GM12874 (cell line): ENCODE results near the gene MTHFD2L.

Source experiments
- CTCF ChIP-seq: IDR thresholded peaks from 2 replicates; pipeline ENCODE4 v1.5.1; 2011; ENCODE audit warnings: low read depth, mild to moderate bottlenecking, control low read depth, low read length, moderate library complexity; ENCODE audit not compliant: insufficient read depth

MTHFD2L gene

GRCh38 chr4:74148205-74148604 is 9.7 kb upstream of the MTHFD2L start:
- no peak for TF ChIP-seq CTCF

- no peak for TF ChIP-seq CTCF
These were observed 5.1 kb upstream of the MTHFD2L start for GRCh38 chr4:74152836-74153235.

DNA sequence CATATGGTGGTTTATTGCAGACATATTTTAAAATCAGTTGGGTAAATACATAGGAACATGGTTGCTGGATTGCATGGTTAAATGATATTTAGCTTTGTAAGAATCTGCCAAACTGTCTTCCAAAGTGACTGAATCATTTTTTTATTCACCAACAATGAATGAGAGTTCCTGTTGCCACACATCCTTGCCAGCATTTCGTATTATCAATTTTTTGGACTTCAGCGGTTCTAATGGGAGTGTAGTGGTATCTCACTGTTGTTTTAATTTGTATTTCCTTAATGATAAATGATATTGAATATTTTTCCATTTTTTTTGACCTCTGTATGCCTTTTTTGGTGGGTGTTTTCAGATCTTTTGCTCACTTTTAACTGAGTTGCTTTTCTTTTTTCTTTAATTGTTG is 1.4 kb upstream of the MTHFD2L start:
- no peak for TF ChIP-seq CTCF

DNA sequence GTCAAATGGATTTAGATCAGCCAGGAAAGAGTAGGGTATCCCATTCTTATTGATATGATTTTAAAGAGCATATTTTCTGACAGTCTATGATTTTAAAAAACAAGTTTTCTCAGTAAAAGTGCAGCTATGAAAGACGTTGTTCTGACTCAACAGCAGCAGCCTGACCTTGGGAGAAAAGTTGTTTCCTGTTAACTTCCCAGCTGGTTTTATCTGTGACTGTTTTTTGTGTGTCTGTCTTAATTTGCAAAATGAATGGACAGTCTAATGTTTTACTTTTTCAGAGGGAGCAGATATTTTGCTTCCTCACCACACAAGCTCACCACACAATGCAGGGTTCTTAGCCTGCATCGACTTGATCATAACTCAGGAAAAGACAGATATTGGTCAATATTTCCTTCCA is 764 bp upstream of the MTHFD2L start:
- TF ChIP-seq CTCF: no peak

DNA sequence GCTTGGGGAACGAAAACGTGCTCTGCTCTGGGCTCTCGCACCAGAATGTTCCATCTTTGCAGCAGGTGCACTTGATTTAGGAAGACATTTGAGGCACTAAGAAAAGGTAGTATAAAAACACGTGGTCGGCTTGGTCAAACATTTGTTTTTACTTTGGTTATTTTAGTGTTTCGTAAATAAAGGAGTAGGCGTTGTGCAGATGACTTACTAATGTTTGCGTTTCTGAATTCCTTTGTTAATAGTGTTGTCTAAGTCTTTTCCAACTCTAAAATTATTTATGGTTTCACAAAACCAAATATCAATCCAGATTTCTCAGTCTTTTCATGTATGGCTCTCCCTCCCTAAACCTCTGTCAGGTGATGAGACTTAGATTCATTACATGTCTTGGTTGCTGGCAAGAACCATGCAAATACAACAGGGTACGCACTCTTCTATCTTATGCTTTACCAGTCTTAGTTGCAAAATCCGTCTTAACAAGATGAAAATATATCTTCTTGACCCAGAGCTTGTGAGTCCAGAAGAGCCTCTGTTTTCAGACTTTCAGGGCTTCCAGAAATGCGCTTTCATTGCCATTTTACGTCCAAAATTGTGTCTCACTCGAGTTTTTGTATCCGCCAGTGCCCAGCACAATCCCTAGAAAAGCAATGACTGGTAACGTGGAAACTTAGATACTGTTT is 686 bp downstream of the MTHFD2L start:
- no peak for TF ChIP-seq CTCF

DNA sequence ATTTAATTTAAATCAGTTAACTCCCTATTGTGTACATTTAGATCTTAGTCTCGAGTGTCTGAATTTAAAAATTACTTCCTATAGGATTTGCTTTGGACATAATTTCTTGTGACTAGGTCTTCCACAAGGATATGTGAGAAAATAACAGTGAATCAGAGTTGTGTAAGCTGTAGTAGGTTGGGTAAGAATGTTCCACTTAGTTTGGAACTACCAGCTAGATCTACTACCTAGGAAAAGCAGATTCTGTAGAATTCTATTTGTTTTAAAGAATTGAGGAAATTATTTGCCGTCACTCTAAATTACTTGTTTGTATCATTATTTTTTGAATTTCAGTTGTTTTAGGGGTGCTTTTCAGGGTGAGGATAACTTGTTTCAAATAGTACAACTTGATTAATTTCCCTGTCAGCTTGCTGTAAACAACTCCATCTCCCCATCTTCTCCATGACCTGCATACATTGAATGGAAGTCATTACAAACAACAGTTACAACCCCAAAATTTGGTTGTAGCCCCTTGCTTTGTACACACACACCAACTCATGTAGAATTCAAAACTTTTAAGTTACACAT is 1.3 kb downstream of the MTHFD2L start:
- TF ChIP-seq CTCF: no peak

DNA sequence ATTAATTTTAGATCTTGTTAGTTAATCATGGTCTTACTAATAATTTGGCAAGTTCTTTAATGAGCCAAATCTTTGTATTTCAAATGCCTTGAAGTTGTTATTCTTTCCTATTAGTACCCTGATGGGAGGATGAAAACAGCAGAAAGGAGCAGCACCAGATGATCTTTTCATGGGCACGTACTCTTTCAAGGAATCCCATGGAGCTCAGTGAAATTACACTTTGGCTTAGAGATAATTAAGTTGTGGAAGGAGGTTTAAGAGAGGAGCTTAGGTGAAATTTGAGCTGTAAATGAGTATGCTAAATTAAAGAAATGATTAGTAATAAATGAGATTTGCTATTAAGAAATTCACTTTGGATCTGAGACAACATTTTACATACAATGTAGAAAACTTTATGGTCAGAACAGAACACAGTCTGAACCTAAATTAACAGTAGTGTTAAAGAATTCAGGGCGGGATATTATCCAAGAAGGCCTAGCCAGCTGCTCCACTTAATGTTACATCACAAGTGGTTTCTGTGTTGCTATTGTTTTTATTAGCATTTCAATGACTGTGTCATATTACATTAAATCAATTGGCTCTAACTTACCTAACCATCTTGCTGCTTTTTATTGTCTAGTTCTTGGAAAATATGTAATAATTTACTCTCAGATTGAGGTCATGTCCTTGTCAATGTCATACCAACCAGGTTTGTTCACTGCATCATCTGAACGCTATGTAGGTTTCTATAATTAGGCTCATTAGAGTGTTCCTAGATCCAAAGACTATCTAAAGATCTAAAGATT is 3.9 kb downstream of the MTHFD2L start:
- TF ChIP-seq CTCF: no peak
